ENCODE results near the gene IQGAP1.

The IQGAP1 gene

DNA sequence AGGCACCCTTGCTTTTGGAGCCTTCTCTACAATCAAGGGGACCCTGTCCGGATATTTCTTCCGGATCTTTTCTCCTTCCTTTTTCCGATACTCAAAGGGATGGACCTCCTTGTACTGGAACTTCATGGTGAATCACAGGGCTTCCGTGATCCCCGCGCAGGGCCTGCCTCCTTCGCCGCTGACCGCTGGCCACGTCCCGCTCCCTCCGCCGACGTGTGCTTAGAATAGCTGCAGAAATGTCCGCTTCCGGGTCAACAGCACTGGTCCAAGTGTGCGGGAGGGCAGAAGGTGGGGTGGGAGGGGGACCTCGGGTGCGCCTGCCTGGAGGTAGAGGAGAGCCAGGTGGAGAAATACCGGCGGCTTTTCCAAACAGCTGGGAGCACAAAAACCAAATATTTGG lies 39.0 kb upstream of the IQGAP1 start:
- TF ChIP-seq GLIS3 (CRISPR knock-in tag; IDR thresholded peaks at IDR 0.05) = no peak
- TF ChIP-seq, protein P1, sequence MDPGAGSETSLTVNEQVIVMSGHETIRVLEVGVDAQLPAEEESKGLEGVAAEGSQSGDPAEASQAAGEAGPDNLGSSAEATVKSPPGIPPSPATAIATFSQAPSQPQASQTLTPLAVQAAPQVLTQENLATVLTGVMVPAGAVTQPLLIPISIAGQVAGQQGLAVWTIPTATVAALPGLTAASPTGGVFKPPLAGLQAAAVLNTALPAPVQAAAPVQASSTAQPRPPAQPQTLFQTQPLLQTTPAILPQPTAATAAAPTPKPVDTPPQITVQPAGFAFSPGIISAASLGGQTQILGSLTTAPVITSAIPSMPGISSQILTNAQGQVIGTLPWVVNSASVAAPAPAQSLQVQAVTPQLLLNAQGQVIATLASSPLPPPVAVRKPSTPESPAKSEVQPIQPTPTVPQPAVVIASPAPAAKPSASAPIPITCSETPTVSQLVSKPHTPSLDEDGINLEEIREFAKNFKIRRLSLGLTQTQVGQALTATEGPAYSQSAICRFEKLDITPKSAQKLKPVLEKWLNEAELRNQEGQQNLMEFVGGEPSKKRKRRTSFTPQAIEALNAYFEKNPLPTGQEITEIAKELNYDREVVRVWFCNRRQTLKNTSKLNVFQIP (CRISPR knock-in tag; IDR thresholded peaks at IDR 0.05; ENCODE audit: borderline replicate concordance, low read depth) = no peak
- no peak for TF ChIP-seq ISL1 (CRISPR knock-in tag; IDR thresholded peaks at IDR 0.05)
- TF ChIP-seq, protein P2, sequence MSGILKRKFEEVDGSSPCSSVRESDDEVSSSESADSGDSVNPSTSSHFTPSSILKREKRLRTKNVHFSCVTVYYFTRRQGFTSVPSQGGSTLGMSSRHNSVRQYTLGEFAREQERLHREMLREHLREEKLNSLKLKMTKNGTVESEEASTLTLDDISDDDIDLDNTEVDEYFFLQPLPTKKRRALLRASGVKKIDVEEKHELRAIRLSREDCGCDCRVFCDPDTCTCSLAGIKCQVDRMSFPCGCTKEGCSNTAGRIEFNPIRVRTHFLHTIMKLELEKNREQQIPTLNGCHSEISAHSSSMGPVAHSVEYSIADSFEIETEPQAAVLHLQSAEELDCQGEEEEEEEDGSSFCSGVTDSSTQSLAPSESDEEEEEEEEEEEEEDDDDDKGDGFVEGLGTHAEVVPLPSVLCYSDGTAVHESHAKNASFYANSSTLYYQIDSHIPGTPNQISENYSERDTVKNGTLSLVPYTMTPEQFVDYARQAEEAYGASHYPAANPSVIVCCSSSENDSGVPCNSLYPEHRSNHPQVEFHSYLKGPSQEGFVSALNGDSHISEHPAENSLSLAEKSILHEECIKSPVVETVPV (CRISPR knock-in tag; IDR thresholded peaks at IDR 0.05) = no peak
- TF ChIP-seq BACH2 (CRISPR knock-in tag; IDR thresholded peaks at IDR 0.05; ENCODE audit: borderline replicate concordance) = no peak
- TF ChIP-seq, protein P3, sequence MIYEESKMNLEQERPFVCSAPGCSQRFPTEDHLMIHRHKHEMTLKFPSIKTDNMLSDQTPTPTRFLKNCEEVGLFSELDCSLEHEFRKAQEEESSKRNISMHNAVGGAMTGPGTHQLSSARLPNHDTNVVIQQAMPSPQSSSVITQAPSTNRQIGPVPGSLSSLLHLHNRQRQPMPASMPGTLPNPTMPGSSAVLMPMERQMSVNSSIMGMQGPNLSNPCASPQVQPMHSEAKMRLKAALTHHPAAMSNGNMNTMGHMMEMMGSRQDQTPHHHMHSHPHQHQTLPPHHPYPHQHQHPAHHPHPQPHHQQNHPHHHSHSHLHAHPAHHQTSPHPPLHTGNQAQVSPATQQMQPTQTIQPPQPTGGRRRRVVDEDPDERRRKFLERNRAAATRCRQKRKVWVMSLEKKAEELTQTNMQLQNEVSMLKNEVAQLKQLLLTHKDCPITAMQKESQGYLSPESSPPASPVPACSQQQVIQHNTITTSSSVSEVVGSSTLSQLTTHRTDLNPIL (CRISPR knock-in tag; IDR thresholded peaks at IDR 0.05; ENCODE audit: low read depth) = no peak
- no peak for TF ChIP-seq OSR1 (CRISPR knock-in tag; IDR thresholded peaks at IDR 0.05)
- TF ChIP-seq PPARA (CRISPR knock-in tag; IDR thresholded peaks at IDR 0.05; ENCODE audit: borderline replicate concordance) = no peak
- TF ChIP-seq ZFP30 (CRISPR knock-in tag; IDR thresholded peaks at IDR 0.05) = no peak
- TF ChIP-seq TCF4 (CRISPR knock-in tag; IDR thresholded peaks at IDR 0.05; ENCODE audit: borderline replicate concordance) = no peak
- TF ChIP-seq, protein P4, sequence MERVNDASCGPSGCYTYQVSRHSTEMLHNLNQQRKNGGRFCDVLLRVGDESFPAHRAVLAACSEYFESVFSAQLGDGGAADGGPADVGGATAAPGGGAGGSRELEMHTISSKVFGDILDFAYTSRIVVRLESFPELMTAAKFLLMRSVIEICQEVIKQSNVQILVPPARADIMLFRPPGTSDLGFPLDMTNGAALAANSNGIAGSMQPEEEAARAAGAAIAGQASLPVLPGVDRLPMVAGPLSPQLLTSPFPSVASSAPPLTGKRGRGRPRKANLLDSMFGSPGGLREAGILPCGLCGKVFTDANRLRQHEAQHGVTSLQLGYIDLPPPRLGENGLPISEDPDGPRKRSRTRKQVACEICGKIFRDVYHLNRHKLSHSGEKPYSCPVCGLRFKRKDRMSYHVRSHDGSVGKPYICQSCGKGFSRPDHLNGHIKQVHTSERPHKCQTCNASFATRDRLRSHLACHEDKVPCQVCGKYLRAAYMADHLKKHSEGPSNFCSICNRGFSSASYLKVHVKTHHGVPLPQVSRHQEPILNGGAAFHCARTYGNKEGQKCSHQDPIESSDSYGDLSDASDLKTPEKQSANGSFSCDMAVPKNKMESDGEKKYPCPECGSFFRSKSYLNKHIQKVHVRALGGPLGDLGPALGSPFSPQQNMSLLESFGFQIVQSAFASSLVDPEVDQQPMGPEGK (CRISPR knock-in tag; IDR thresholded peaks at IDR 0.05; ENCODE audit: borderline replicate concordance) = no peak
- TF ChIP-seq, protein P5, sequence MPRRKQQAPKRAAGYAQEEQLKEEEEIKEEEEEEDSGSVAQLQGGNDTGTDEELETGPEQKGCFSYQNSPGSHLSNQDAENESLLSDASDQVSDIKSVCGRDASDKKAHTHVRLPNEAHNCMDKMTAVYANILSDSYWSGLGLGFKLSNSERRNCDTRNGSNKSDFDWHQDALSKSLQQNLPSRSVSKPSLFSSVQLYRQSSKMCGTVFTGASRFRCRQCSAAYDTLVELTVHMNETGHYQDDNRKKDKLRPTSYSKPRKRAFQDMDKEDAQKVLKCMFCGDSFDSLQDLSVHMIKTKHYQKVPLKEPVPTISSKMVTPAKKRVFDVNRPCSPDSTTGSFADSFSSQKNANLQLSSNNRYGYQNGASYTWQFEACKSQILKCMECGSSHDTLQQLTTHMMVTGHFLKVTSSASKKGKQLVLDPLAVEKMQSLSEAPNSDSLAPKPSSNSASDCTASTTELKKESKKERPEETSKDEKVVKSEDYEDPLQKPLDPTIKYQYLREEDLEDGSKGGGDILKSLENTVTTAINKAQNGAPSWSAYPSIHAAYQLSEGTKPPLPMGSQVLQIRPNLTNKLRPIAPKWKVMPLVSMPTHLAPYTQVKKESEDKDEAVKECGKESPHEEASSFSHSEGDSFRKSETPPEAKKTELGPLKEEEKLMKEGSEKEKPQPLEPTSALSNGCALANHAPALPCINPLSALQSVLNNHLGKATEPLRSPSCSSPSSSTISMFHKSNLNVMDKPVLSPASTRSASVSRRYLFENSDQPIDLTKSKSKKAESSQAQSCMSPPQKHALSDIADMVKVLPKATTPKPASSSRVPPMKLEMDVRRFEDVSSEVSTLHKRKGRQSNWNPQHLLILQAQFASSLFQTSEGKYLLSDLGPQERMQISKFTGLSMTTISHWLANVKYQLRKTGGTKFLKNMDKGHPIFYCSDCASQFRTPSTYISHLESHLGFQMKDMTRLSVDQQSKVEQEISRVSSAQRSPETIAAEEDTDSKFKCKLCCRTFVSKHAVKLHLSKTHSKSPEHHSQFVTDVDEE (CRISPR knock-in tag; IDR thresholded peaks at IDR 0.05) = no peak
- TF ChIP-seq SNAI2 (CRISPR knock-in tag; IDR thresholded peaks at IDR 0.05) = no peak
- no peak for TF ChIP-seq ZNF8 (CRISPR knock-in tag; IDR thresholded peaks at IDR 0.05)

DNA sequence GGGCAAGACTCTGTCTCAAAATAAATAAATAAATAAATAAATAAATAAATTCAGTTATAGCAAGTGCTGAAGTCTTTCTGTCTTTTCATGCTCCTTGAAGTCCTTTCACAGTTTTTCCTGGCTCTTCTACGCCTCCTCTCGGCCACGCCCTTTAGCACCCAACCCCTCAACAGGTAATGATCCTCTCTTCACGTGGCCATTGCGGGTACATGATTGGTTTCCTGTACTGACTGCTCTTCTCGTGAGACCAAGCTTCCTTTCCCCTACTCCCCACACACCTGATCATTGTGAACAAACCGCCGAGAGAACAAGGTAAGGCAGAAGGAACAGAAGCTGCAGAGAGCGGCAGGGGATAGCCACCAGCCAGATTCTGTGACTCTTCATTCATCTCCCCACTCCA lies 38.2 kb upstream of the IQGAP1 start:
- TF ChIP-seq ISL1 (CRISPR knock-in tag; IDR thresholded peaks at IDR 0.05) (no peak), ZFP30 (CRISPR knock-in tag; IDR thresholded peaks at IDR 0.05) (no peak), PPARA (CRISPR knock-in tag; IDR thresholded peaks at IDR 0.05; ENCODE audit: borderline replicate concordance) (no peak), CSDC2 (CRISPR knock-in tag; IDR thresholded peaks at IDR 0.05) (no peak), ZNF70 (CRISPR knock-in tag; IDR thresholded peaks at IDR 0.05) (no peak), RARB (CRISPR knock-in tag; IDR thresholded peaks at IDR 0.05) (no peak), ZFP3 (CRISPR knock-in tag; IDR thresholded peaks at IDR 0.05) (no peak)
- ATAC-seq = no peak

More for the DNA sequence above, 39.0 kb upstream of the IQGAP1 start:
- no peak for ATAC-seq

DNA sequence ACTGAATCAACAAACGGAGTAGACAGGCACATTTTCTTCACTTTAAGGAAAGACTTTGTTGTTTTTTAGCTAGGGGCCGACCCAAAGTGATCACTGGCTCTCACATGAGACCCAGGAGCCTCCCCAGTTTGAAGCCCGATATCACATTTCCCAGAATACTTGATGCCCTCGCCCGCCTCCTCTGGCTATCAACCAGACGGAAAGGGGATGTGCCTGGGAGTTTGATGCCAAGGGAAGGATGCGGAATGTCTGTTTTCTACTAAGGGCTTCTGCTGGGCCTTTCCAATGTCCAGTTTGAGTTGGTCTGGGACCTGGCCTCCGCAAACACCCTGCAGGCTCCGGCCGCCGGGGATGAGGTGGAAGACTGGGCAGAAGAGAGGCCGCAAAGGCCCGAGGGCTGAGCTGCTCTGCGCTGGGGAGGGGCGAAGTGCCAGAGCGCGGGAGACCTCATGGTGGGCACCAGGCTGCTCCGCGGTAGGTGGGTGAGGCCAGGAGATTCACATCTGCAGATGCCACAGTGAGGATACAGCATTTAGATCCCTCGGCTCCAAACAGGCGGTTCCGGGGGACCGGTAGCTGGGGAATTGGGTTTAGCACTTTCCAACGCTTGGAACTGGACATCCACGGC lies 36.4 kb upstream of the IQGAP1 start:
- peak; percentile 56 for ATAC-seq
- TF ChIP-seq, protein P5 (CRISPR knock-in tag; IDR thresholded peaks at IDR 0.05) = peak; percentile 22; the same call in 1 of the 2 replicates
- TF ChIP-seq, protein P2 (CRISPR knock-in tag; IDR thresholded peaks at IDR 0.05) = no peak
